Astrocyte of the cerebellum (primary cell): ENCODE data around the gene SPRED2.

Experiments used
- DNase-seq: peaks from one replicate; pipeline ENCODE4 v3.0.0-alpha.2; 2011; ENCODE audit warnings: low read depth
- H3K4me3 ChIP-seq: 2 replicates; pipeline ENCODE4 v1.5.1; 2011; ENCODE audit warnings: mild to moderate bottlenecking, low read depth, low read length, moderate library complexity
- CTCF ChIP-seq: IDR thresholded peaks from 2 replicates; pipeline ENCODE4 v1.5.1; 2012; ENCODE audit warnings: low read length, low read depth, moderate library complexity, mild to moderate bottlenecking; ENCODE audit errors: missing control alignments
- in situ Hi-C: cut with HindIII; loops from 2 replicates; pipeline ENCODE4 v1.10.0; 2017; ENCODE audit warnings: low sequenced_read_pairs

Gene SPRED2

GRCh38 chr2:65374575-65374974 is 57.8 kb downstream of the SPRED2 start:
- TF ChIP-seq CTCF: no peak
- DNase-seq: no peak
- no peak overlapping the region for H3K4me3 ChIP-seq
- in situ Hi-C loops: no loop called here

GRCh38 chr2:65373365-65373918 is 59.0 kb downstream of the SPRED2 start:
- no peak for DNase-seq
- no peak for TF ChIP-seq CTCF
- H3K4me3 ChIP-seq: no peak overlapping the region
- in situ Hi-C loops: no loop called here

GRCh38 chr2:65372619-65373018 is 59.8 kb downstream of the SPRED2 start:
- in situ Hi-C loops: no loop called here
- H3K4me3 ChIP-seq: no peak overlapping the region
- TF ChIP-seq CTCF: no peak
- no peak for DNase-seq

- H3K4me3 ChIP-seq: no peak overlapping the region
- no peak for DNase-seq
- TF ChIP-seq CTCF: no peak
- in situ Hi-C loops: no loop called here
These were observed 61.3 kb downstream of the SPRED2 start for GRCh38 chr2:65371074-65371434.

- in situ Hi-C loops: no loop called here
- H3K4me3 ChIP-seq: no peak overlapping the region
- DNase-seq: no peak
- no peak for TF ChIP-seq CTCF
These were observed 61.9 kb downstream of the SPRED2 start for GRCh38 chr2:65370387-65371073.

- H3K4me3 ChIP-seq: no peak overlapping the region
- in situ Hi-C loops: no loop called here
- no peak for DNase-seq
- no peak for TF ChIP-seq CTCF
These were observed 62.4 kb downstream of the SPRED2 start for GRCh38 chr2:65369980-65370379.
